Thyroid gland (tissue), 4 donors: ENCODE measurements around the gene HIVEP3.

Source experiments
- POLR2A ChIP-seq, 2 donors: fragments of 450-650 bp; IDR thresholded peaks; one replicate each; pipeline ENCODE4 v1.6.1; 2017; ENCODE audit warnings: antibody characterized with exemption in 2 of 2, mild to moderate bottlenecking in 2 of 2, moderate library complexity in 1 of 2
- TF ChIP-seq, protein P1 (sequence below), 6 experiments: fragments of 200-600 bp in 3 of 6; fragments of 450-650 bp in 3 of 6; sonication (generic) in 3 of 6; IDR thresholded peaks; one replicate each; pipeline ENCODE4 v1.5.1; 2016 to 2019; ENCODE audit warnings: antibody characterized with exemption in 6 of 6, mild to moderate bottlenecking in 2 of 6, inconsistent platforms in 1 of 6, moderate library complexity in 1 of 6

DNA sequence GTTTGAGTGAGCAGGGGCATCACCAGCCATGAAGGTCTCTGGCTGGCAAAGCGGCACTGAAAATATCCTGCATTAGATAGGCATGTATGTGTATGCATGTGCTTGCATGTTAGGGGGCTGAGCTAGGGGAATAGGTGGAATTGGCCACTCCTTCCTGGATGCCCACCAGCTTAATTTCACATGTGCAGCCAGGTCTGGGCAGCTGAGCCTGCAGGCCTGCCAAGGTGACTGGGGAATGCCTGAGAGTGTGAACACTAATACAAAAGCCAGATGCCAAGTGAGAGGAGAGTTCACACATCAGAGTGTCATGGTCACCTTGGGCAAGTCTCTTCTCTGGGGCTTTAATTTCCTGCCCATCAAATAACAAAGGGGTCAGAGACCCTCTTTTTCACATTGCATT, 155.9 kb downstream of the HIVEP3 start:
- TF ChIP-seq, protein P1, sequence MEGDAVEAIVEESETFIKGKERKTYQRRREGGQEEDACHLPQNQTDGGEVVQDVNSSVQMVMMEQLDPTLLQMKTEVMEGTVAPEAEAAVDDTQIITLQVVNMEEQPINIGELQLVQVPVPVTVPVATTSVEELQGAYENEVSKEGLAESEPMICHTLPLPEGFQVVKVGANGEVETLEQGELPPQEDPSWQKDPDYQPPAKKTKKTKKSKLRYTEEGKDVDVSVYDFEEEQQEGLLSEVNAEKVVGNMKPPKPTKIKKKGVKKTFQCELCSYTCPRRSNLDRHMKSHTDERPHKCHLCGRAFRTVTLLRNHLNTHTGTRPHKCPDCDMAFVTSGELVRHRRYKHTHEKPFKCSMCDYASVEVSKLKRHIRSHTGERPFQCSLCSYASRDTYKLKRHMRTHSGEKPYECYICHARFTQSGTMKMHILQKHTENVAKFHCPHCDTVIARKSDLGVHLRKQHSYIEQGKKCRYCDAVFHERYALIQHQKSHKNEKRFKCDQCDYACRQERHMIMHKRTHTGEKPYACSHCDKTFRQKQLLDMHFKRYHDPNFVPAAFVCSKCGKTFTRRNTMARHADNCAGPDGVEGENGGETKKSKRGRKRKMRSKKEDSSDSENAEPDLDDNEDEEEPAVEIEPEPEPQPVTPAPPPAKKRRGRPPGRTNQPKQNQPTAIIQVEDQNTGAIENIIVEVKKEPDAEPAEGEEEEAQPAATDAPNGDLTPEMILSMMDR (IDR thresholded peaks at IDR 0.05) = no peak
- TF ChIP-seq POLR2A (IDR thresholded peaks at IDR 0.05) = no peak
